ENCODE data around the gene RABGAP1L.

- TF ChIP-seq CTCF (optimal IDR thresholded peaks at IDR 0.05 in 1 of 3, IDR thresholded peaks at IDR 0.05 in 1 of 3, conservative IDR thresholded peaks at IDR 0.05 in 1 of 3; ENCODE audit: extremely low read depth in 1 of 3, insufficient read depth in 2 of 3, low read length in 3 of 3), result no peak
- TF ChIP-seq EZH2 (IDR thresholded peaks at IDR 0.05; ENCODE audit: low read length), result no peak
Measured at GRCh38 chr1:174112489-174113162, 46.7 kb upstream of the RABGAP1L start.

Measured in keratinocyte (primary cell).